Psoas muscle (tissue), 8 donors: Measurements from ENCODE around the gene PXMP4. TPM values are rescaled to one million over a fixed set of nuclear protein-coding genes. Genes with fewer than 3 reads are reported as not detected.

Source experiments
- ATAC-seq, 4 donors: fragments of 200-7000 bp; cut with Tn5 transposase; one replicate each; pipeline ENCODE4 v1.9.1; 2020; ENCODE audit warnings: moderate library complexity in 3 of 4, mild to moderate bottlenecking in 2 of 4
- DNase-seq, 2 donors: peaks; one replicate each; pipeline ENCODE4 v3.0.0-alpha.2; 2020
- H3K27ac ChIP-seq: fragments of 200-600 bp; one replicate; pipeline ENCODE4 v1.8.0; 2022
- H3K27me3 ChIP-seq, 3 donors: fragments of 200-600 bp in 1 of 3; one replicate each; pipeline versions ENCODE4 v1.6.1 to v1.8.0; 2013 to 2022; ENCODE audit warnings: low read length in 2 of 3, mild to moderate bottlenecking in 2 of 3, moderate library complexity in 1 of 3; ENCODE audit not compliant: insufficient read depth in 3 of 3
- H3K36me3 ChIP-seq, 2 donors: fragments of 200-600 bp in 1 of 2; one replicate each; pipeline versions ENCODE4 v1.6.1 to v1.8.0; 2013 to 2022; ENCODE audit warnings: low read depth in 1 of 2, mild to moderate bottlenecking in 1 of 2, moderate library complexity in 1 of 2; ENCODE audit not compliant: insufficient read depth in 1 of 2
- H3K4me1 ChIP-seq: fragments of 200-600 bp; one replicate; pipeline ENCODE4 v1.8.0; 2022
- H3K4me3 ChIP-seq: fragments of 200-600 bp; one replicate; pipeline ENCODE4 v1.8.0; 2022; ENCODE audit warnings: mild to moderate bottlenecking
- H3K9me3 ChIP-seq: fragments of 200-600 bp; one replicate; pipeline ENCODE4 v1.8.0; 2022
- CTCF ChIP-seq: fragments of 200-600 bp; IDR thresholded peaks from one replicate; pipeline ENCODE4 v1.8.0; 2022; ENCODE audit warnings: antibody characterized with exemption
- WGBS, 3 donors: extraction: QIAGEN DNeasy Blood & Tissue Kit; methylation state at CpG; one replicate each; pipeline versions ENCODE4 v1.1.6 to v1.1.7; 2013; 5-methylcytosine and 5-hydroxymethylcytosine counted together
- intact Hi-C, 2 donors: fragments of 100-400 bp; cut with DNase I; formaldehyde crosslinking; loops; one replicate each; pipeline versions ENCODE4 v1.11.0 to v1.14.2; 2022
- polyA plus RNA-seq, 3 donors: library from polyadenylated mRNA; stranded (reverse); fragments of 200-250 nt; gene quantifications; one replicate each; pipeline ENCODE4 v1.2.3, GENCODE V29; 2013
- total RNA-seq, 4 donors: library from RNA; stranded (reverse); fragmentation: NEBNext Ultra II Directional in 2 of 4; extraction: Animal tissue kit (Norgen Biotek cat#: 25700) in 2 of 4; gene quantifications; one replicate each; pipeline versions ENCODE4 v1.2.1 to v1.2.4, GENCODE V29; 2021 to 2023
- donor health status: healthy with polysubstance abuse.
- donor health status: DM: no; HTN: no; CAD: no; lungs with moderate emphysema.
- donor health status: Bipolar disorder and iron deficiency.
- donor health status: healthy.
- donor health status: DM: yes; HTN: yes; CAD: no.
- donor health status: DM: no; HTN: no; CAD: no.
- donor health status: DM: no; HTN: no; CAD: no.
- donor health status: DM: yes; HTN: yes; CAD: no.

Gene PXMP4
- total and polyA plus RNA-seq, 7 donors: 1.9 to 10.6 (median 5.1) TPM

GRCh38 chr20:33656010-33656782 lies 63.9 kb downstream of the PXMP4 start:
- DNase-seq: no peak
- no peak for ATAC-seq
- 89 to 94% (median 91%) methylated on average over 9 to 10 of the region's 10 CpGs for WGBS, 3 donors
- Histone ChIP-seq H3K27me3 (no peaks in the 10 kb centered on the region), H3K36me3 (peaks cover 0 to 56% of the 10 kb centered on the region in 2 donors), H3K27ac (no peak overlapping the region), H3K9me3 (no peaks in the 10 kb centered on the region), H3K4me1 (peaks cover 3% of the 10 kb centered on the region), H3K4me3 (no peak overlapping the region)
- intact Hi-C loops: no loop called here
- no peak for TF ChIP-seq CTCF

GRCh38 chr20:33655164-33655563 lies 64.9 kb downstream of the PXMP4 start:
- H3K36me3 ChIP-seq: peaks cover 0 to 47% of the 10 kb centered on the region in 2 donors
- H3K4me1 ChIP-seq: peaks cover 4% of the 10 kb centered on the region
- WGBS, 3 donors: 73 to 81% (median 74%) methylated on average over 4 of the region's 4 CpGs
- no peaks in the 10 kb centered on the region for H3K9me3 ChIP-seq
- ATAC-seq (no peak), DNase-seq (no peak)
- H3K4me3 ChIP-seq: no peak overlapping the region
- H3K27me3 ChIP-seq: no peaks in the 10 kb centered on the region
- intact Hi-C loops: no loop called here
- H3K27ac ChIP-seq: no peak overlapping the region
- TF ChIP-seq CTCF: no peak

GRCh38 chr20:33654680-33655161 lies 65.4 kb downstream of the PXMP4 start:
- intact Hi-C loops: loop anchor here (5.0 kb wide), 2 partner anchors 192 to 197 kb away; no protein-coding TSS in a partner anchor
- H3K36me3 ChIP-seq: peaks cover 0 to 42% of the 10 kb centered on the region in 2 donors
- peaks cover 7% of the 10 kb centered on the region for H3K4me1 ChIP-seq
- DNase-seq (no peak), ATAC-seq (no peak)
- no peaks in the 10 kb centered on the region for H3K9me3 ChIP-seq
- no peaks in the 10 kb centered on the region for H3K27me3 ChIP-seq
- no peak for TF ChIP-seq CTCF
- H3K4me3 ChIP-seq: no peak overlapping the region
- WGBS, 3 donors: 69 to 87% (median 73%) methylated on average over 12 to 14 of the region's 14 CpGs
- no peak overlapping the region for H3K27ac ChIP-seq

- Histone ChIP-seq H3K36me3 (peaks cover 0 to 36% of the 10 kb centered on the region in 2 donors), H3K9me3 (no peaks in the 10 kb centered on the region), H3K4me1 (peaks cover 14% of the 10 kb centered on the region), H3K27me3 (no peaks in the 10 kb centered on the region), H3K27ac (no peak overlapping the region), H3K4me3 (no peak overlapping the region)
- DNase-seq (no peak), ATAC-seq (peak; percentile 6 to 35 (median 18))
- intact Hi-C loops: loop anchor here (5.0 kb wide), 2 partner anchors 192 to 197 kb away; no protein-coding TSS in a partner anchor
- WGBS, 3 donors: 48 to 73% (median 57%) methylated on average over 11 of the region's 11 CpGs
- TF ChIP-seq CTCF: no peak
Measured at GRCh38 chr20:33653900-33654596, 66.1 kb downstream of the PXMP4 start.
